GM12874 (cell line): Measurements from ENCODE around the gene SLC6A8.
A peak's percentile ranks its signal among the peaks of the same experiment; 100 is the strongest.

Source experiments
- CTCF ChIP-seq: IDR thresholded peaks from 2 replicates; pipeline ENCODE4 v1.5.1; 2011; ENCODE audit warnings: low read depth, mild to moderate bottlenecking, control low read depth, low read length, moderate library complexity; ENCODE audit not compliant: insufficient read depth

SLC6A8 gene

GRCh38 chrX:153667281-153667955, 20.3 kb upstream of the SLC6A8 start:
- no peak for TF ChIP-seq CTCF

DNA sequence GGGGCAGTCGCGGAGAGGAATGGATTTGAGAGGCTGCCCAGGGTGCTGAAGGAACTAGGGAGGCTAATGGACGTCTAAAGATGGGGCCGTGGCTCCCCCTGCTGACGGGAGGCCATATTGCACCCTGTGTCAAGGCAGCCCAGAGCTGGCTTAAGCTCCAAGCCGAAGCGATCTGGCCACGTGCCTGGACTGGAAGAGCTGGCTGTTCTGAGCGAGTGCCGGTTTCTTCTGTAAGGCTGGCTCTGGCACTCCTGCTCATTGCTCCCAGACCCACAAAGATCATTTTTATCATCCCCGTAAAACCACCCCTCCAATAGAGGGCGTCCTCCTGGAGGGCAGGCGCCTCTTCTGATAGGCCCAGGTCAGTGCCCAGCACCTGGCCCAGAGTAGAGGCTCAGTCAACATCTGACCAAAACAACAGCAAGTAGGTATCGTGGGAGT, 19.8 kb upstream of the SLC6A8 start:
- TF ChIP-seq CTCF = peak; percentile 73

DNA sequence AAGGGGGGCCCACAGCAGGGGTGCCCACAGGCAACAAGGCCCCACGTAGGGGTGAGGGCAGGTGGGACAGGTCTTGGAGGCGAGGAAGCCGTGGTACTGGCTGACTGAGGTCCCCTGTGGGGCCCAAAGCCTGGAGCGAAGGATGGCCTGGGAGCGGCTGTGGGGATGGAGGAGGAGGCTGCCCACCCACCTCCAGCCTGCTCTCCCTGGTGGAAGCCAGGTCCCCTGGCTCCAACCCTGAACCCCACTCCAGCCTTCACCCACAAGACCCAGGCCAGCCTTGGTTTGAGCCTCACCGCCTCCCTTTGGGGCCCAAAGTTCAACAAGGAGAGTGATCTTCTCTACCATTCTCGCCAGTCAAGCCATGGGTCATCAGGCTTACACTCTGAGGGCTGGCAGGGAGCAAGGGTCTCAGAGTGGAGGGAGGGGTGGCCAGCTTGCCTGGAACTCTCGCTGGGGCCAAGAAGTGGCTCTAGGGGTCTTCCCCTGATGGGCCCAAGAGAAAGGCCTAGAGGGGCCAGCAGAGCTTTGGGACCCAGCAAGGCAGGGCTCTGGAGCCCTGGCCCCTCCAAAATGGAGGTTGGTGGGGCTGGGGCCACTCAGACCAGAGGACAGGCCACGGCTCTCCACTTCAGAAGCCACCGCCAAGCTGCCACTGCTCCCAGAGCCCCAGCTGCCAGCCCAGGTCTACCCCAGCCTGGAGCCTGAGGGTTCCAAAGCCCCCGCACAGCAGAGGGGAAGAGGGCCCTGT, 19.1 kb upstream of the SLC6A8 start:
- TF ChIP-seq CTCF = no peak

GRCh38 chrX:153669174-153669890, 18.4 kb upstream of the SLC6A8 start:
- peak; percentile 90 for TF ChIP-seq CTCF

DNA sequence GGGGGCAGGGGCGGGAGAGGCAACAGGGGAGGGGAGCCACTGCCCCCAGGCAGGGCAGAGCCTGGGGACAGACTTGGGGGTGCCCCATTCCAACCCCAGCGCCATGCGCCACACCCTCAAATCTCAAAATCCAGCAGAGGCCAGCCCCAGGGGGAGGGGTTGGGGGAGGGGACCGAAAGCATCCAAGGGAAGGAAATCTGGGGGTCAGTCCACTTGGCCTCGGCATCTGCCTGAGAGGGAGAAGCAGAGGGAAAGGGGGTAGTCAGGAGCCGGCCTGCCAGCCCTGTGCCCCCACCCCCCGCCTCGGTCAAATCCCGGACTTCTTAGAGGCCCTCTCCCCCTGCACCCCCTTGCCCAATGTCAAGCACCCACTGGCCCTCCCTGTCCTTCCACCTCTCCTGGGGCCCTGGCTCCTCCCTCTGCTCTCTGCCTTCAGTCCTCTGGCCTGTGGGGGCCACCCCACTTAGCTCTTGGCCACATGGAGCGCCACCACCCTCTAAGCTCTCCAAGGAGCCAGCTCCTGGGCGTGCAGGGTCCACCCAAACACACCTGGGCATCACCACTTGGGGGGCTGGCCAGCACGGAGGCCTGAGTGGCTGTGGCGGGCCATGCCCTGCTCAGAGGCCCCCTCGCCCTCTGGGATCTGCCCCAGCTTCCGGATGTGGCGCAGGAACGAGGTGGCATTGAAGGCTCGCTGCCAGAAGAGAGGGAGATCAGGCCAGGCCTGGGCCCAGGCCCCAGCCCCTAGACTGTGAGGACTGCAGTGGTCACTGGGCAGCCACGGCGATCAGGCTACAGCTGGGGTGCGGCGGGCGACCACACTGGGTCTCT, 17.6 kb upstream of the SLC6A8 start:
- no peak for TF ChIP-seq CTCF

DNA sequence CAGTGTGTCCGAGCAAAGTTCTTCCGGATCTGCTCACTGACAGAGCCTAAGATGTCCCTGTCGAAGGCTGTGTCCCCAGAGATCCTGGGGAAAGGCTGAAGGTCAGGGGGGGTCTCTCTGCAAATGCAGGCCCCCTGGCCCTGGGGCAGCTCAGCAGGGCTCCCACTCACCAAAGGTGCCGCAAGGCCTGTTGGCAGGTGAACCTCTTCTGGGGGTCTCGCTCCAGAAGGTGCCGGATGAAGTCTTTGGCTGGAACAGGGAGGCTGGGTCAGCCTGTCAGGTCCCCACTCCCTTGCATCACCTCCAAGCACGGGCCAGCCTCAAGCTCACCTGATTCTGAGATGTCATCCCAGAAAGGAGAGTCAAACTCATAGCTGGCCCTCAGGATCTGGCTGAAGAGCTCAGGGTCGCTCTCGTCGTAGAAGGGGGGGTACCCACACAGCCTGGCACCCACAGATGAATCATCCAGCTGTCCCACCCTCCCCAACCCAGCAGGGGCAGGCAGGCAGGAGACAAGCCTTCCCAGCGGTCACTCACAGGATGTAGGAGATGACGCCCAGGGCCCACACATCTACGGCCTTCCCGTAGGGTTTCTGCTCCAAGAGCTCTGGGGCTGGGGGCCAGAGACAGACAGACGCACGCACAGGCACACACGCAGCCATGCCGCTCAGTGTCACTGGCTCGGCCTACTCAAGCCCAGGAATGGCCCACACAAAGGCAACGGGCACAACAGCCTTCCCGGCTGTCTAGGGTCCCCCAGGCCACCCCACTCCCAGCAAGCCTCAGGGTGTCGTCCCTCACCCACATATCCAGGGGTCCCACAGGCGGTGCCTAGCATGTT, 16.8 kb upstream of the SLC6A8 start:
- TF ChIP-seq CTCF = no peak
